Measurements from ENCODE around the gene SYT1.

GRCh38 chr12:79397609-79398008 lies 533.0 kb downstream of the SYT1 start:
- TF ChIP-seq POLR2AphosphoS5 (IDR thresholded peaks at IDR 0.05; ENCODE audit: low read depth, low read length) (no peak), TAF1 (IDR thresholded peaks at IDR 0.05; ENCODE audit: borderline replicate concordance, insufficient read depth, low read length) (no peak), SIN3A (IDR thresholded peaks at IDR 0.05; ENCODE audit: borderline replicate concordance, insufficient read depth, low read length) (no peak), REST (IDR thresholded peaks at IDR 0.05; ENCODE audit: insufficient read depth in 1 of 2, low read depth in 2 of 2, low read length in 2 of 2) (no peak), FOXP2 (optimal IDR thresholded peaks at IDR 0.05; ENCODE audit: borderline replicate concordance, extremely low read depth, extremely low read length, insufficient read depth) (no peak)
